Measurements from ENCODE around the gene MN1.

The MN1 gene

DNA sequence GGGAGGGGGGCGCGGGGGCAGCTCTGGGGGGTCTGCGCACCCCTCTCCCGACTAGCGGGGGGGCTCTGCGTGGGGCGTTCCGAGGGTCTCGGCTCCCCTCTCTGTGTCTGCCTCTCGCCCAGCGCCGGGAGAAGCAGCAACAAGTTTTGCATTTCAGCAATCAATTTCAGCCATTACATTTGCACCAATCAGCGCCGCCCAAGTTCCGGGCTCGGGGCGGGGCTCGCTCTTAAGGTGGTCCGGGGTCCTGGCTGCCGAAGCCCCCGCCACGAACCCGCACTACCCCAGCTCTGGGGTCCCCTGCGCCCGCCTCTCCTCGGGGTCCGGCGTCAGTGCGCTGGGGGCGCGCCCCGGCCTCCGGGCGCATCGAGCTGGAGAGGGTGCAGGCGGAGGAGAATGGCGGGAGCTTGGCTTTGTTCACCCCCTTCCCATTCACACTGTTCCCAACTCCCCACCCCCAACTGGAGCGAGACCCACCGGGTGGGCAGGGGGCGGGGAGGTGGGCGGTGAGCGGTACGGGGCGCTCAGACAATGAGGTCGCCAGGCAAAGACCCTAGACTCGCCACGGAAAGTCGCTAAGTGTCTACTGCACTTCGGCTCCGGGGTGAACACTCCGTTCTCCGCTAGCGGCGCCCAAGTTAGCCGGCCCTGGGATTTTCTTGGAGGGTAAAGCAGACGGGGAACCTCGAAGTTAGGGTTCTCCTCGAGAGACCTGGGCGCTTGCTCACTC is at the start of gene MN1:
TSS of gene MN1 (minus strand) at position 141 of the 730 bp plus-strand sequence. CDS start 1,213 bp downstream, outside the sequence.
- no peak for DNase-seq

DNA sequence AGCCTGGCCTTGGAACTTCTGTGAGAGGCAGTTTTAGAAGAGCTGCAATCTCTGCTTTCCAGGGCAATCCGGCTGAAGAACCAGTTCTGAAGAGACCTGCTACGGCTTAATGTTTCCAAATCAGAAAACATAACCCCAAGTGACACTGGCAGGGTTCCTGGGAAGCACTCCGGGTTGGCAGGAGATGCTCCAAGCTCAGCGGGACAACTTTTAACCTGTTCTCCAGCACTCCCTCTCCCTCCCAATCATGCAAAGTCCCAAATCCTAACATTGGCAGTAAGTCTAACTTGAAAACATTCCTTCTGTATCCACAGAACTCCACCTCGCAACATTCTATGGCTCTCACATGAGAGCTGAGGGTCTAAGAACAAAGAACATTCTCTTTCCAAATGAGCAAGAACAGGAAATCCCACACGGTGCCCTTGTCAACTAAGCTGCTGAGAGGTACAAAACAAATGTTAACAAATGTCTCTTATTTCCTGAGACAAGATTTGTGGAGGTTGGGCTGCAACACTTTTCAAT is 48.5 kb upstream of the MN1 start:
- no peak for DNase-seq

DNA sequence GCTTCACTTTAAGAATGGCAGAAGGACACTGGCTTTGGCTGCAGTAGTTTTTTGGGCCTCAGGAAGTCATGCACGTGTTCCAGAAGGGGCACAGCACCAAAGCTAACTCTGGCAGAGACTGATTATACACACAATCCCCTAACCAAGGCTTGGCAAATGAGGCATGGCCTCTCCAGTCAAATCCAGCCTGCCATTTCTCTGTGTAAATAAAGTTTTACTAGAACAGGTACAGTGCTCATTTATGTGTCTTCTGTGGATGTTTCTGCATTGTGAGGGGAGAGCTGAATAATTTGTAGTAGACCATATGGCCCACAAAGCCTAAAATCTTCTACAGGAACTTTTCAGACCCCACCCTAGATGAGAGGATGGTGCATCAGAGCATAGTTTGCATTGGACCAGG is 46.4 kb upstream of the MN1 start:
- DNase-seq, result no peak

DNA sequence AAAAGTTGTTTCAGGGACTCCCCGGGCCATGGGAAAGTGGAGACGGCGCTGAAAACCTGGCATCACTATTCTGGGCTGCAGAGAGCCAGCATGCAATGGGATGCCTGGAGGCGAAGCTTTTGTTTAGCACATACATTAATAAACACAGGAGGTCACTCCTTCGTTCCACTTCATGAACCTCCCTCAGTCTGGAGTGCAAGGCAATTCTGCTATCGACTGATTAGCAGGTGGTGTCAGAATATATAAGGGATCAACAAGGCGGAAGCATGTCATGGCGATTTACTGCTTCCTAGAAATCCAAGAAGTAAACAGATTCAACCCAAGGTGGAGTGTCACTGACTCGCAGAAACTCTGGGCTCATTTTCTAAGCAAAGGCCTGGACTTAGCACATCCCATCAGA is 45.4 kb upstream of the MN1 start:
- no peak for DNase-seq

DNA sequence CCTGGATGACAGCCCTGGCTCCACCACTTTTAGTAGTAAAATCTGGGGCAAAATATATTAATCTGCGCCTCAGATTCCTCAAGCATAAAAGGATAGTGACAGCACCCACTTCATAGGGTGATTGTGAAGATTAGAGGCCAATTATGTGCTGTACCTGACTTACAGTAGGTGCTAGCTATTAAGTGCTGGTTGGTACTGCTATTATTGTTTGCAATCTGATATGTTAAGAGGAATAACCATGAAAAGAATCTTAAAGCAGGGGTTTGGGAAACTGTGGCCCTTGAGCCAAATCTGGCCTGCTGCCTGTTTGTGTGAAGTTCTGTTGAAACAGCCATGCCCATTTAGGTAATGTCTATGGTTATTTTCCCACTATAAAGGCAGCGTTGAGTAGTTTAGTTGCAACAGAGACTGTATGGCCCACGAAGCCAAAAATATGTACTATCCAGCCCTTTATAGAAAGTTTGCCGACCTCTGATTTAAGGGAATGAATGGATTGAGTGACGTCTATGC is 44.7 kb upstream of the MN1 start:
- DNase-seq, result no peak

DNA sequence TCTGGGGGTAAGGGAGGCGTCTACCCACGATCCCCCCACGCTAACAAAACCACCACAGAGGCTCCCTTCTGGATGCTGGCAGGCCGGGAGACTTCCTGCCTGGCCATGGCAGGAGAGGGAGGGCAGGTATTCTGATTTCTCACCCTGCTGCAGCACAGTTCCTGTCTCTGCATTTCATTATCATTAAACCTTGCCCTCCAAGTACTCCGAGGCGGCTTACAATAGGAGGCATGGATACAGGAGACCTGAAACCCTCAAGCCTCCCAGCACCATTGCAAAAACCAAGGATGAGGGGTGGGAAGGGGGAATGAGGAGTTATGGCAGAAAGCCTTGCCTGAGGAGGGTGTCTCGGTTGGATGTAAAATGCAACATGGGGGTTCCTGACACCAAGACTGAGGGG is 44.1 kb upstream of the MN1 start:
- no peak for DNase-seq

DNA sequence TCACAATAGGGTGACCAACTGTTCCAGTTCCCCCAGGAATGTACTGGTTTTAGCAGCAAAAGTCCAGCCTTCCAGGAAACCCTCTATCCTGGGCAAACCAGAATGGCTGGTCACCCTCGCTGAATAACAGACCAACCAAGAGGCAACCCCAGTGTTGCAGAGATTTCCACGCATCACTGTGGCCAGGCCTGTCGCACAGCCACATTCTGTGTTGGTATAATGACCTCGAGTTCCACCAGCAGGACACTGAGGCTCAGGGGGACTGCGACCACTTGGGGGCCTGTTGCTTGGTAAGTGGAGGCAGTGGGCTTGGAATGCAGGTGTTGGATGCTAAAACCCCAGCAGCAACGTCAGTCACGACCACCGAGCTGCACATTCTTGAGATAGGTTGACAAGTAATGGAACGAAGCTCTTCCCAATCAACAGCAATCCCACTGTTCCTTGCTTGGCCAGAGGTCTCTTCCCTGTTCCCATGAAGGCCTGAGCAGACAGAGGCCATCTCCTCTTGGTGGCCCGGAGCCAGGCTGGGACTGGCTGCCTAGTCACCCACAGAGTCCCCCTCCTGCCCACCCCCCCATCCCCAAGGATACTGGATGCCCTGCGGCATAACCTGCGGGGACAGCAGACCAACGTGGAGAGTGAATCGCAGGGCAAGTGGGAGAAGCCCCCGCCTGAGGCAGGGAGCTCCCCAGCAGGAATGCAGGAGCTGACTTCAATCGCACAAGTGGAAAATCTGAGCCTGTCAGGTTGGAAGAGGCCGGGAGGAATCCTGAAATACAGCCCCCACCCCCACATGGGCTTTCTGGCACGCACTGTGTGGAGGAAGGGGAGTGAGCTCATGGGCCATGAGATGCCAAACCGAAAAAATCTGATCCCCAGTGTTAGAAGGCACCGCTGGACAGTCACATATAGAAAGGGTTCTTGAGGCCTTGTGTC is 43.4 kb upstream of the MN1 start:
- no peak for DNase-seq

DNA sequence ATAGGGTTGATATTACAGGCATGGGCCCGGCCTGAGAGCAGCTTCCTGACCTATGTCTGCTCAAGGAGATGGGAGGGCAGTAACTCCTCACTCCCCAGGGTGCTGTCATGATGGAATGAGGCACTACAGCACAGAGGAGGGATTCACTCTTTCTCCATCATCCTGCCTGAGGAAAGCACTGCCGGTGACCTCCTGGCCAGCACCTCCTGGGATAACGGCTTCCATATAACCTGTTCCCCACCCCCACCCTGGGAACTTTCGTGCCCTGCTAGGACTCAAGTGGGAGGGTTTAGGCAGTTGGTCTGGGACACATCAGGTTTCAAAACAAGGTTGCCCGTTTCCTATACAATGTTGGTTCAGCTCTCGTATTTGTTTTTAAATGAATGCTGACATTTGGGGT is 42.7 kb upstream of the MN1 start:
- DNase-seq, result no peak

DNA sequence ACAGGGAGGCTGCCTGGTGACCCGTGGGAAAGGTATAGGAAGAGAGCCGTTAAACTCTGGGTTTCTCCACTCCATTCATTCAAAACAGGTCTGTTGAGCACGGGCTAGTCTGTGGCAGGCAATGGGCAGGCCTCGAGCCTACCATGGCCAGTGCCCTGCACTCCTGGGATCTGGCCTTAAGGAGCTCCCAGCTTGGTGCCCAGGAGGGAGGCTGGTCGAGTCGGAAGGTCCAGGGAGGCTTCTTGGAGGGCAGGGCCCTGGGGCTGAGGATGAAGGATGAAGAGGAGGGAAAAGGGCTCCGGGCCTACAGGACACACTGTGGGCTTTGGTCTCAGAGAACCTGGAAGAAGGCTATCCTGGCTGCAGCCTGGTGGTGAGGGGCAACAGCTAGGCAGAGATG is 41.9 kb upstream of the MN1 start:
- DNase-seq, result no peak

DNA sequence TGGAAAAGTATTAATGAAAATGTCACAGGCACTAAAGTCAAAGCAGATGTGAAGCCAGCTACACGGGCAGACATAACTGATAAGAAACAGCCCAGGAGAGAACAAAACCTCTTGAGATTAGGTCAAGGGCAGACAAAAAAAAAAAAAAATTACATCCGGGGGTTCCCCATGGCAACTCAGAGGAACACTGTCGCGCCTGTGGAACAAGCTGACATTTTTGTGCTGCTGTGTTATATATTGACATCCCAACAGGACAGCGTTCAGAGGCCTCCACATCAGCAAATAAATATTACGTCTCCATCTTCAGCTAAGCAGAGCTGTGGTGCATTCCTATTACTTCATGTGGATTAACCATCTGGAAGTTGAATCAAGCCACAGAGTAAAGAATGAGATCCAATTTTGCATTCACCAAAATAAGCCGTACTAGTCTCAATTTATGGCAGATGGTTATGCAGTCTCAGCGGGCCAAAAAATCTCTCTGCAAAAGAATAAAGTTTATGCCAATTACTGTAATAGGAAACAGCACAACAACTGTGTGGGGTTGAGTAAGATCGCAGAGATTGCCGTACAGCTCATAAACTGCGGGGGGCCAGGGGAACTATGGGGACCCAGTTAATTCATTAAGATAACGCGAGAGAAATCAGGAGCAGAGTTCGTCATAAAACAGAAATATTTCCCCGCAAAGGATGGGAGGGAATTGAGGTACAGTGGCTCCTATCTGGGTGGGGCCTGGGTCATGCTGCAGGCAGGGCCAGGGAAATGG is 41.3 kb upstream of the MN1 start:
- no peak for DNase-seq

DNA sequence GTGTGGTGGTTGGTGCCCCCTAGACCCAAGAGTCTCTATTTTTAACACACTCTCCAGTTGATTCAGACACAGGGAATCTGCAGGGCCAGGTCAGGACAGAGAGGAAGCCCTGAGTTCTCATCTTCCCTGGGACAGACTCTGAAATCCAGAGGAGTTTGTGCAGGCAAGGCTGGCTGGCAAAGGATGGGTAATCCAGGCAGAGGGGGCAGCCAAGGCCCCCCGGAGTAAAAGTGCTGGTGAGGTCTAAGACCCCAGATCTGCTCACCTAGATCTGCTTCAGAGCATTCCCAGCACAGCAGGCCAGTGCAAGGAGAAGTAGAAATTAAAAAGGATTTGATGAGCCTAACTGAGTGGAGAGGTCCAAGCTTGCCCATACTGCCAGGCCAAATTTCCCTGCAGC is 40.6 kb upstream of the MN1 start:
- no peak for DNase-seq

DNA sequence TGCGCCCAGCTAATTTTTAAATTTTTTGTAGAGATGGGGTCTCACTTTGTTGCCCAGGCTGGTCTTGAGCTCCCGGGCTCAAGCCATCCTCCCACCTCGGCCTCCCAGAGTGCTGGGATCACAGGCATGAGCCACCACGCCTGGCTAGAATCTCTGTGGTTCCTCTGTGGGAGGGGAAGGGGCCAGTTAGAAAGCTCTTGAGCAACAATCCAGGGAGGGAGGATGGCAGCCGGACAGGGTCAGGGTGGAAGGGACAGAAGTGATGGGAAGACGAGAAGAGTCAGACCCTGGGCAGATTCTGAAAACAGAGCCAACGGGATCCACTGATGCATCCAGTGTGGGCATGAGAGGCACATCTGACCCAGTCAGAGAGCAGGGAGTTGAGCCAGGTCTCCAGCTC is 38.9 kb upstream of the MN1 start:
- no peak for DNase-seq

DNA sequence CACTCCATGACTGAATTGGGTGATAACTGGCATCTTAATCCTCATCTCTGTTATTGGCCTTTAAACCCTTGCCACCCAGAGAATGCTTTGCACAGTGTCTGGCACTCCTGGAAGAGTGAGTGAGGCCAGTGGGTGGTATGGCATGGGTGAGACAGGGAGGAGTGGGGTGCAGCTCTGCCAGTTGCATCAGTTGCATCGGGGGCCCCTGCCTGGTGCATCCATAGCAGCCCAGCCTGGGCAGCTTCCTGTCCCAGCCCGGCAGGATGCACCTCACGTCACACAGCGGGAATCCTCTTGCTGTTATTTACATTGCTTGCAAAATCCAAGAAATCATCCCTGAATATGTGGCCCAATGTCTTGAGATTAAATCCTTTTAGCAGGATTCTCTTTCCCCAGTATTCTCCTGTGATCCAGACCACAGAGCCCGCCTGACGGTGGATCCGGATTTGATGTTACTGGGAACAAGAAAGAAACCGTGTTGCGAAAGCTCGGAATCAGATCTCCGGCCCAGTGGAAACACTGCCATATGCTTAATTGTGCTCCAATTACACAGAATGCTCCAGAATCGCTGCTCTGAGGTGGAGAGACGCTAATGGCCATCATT is 37.6 kb upstream of the MN1 start:
- DNase-seq, result no peak

DNA sequence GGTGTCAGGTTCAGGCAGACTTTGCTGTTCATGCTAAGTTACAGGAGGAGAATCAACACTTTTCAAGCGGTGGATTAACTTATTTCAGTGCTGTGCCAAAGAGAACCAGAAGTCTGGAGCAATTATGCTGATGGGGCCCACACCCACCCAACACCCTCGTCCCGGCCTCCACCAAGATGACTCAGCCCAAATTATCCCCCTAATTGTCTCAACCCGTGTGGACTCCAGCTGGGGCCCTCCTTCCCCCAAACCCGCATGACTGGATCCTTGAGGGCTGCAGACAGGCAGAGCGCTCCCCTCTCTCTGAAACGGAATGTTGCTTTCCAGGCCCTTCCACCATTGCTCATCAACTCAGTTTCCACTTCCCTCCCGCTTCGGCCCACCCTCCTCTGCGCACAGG is 34.6 kb upstream of the MN1 start:
- no peak for DNase-seq

DNA sequence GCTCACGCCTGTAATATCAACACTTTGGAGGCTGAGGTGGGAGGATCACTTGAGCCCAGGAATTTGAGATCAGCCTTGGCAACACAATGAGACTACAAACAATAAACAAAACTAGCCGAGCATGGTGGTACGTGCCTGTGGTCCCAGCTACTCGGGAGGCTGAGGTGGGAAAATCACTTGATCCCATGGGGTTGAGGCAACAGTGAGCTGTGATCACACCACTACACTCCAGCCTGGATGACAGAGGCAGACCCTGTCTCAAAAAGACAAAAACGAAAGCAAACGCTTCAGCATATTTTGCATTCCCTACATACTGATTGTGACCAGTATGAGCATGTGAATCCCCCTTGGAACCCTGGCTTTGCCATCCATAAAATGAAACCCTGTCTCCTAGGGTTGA is 33.9 kb upstream of the MN1 start:
- no peak for DNase-seq

DNA sequence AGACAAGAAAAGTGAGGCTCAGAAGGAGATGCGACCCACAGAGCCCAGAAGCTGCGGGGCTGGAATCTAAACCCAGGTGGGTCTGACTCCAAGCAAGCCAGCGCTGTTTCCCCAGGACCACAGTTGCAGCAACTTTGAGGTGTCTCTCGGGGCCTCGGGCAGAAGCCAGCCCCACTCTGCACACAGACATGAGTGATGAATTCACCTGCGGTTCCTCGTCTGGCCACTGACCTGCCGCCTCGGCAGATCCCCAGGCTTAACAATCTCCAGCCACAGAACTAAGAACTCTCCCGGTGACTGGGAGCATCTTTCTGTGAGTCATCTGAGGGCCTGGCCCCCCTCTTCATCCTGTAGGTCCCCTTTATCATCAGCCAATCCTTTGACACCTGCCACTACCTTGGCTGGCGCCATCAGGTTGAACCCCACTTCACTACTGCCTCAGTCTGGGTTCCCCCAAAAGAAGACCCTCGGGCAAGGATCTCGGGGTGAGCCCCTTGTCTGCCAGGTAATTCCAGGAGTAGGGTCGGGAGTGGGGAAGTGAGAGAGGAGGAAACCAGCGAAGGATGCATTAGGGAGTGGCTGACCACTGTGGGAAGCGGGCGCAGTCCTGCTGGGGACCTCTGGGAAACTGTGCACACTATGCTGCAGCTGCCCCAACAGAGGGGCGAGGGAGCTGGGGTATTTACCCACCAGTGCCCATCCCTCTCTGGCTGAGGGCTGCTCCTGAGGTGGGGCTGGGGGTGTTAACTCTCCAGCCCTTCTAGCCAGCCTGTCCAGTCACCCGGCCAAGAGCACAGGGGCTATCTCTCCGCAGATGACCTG is 33.0 kb upstream of the MN1 start:
- DNase-seq, result no peak

DNA sequence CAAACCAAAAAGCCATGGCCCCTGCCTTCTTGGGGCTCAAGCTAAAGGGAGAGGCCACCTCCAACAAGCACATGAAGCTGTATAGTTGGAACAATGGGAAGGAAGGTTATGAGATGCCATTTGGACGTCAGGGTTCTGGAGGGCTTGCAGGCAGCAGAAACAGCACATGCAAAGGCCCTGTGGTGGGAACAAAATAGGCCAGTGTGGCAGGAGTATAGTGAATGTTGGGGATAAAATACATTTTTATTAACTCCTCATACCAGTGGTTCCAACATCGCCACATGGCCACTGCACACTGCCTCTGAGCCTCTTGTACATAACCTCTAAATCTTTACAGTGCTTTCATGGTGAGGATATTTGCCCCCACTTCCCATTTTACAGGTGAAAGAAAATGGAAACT is 32.2 kb upstream of the MN1 start:
- no peak for DNase-seq

DNA sequence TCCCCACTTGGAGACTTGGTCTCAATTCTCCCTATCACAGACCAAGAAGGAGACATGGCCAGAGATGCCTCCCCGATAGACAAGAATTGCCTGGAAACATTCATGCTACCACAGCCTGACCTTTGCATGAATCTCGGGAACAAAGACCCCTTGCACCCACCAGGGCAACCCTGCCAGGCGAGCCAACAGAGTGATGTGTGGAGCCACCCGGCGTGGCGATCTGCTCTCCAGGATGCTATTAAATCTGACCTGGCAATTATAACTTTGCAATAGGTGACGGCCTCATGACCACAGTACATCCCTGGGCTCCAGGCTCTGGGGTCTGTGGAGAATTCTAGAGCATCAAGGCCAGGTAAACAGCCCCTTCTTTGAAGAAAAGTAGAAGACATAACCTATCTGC is 31.1 kb upstream of the MN1 start:
- DNase-seq, result no peak

DNA sequence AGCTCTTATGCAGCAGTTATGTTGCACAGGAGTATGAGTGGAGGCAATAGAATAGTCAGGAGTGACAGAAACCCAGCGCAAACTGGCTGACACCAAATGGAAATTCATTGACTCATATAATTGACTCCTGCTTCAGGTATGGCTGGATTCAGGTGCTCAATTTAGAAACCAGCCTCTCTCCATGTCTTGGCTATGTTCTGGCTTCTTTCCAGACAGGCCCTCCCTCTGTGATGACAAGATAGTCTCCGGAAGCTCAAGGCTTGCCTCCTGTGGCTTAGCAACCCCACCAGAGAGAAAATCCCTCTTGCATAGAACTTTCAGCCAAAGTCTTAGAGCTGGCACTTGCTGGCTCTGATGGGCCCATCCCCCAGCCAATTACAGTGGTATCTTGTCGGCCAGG is 28.1 kb upstream of the MN1 start:
- DNase-seq, result no peak

DNA sequence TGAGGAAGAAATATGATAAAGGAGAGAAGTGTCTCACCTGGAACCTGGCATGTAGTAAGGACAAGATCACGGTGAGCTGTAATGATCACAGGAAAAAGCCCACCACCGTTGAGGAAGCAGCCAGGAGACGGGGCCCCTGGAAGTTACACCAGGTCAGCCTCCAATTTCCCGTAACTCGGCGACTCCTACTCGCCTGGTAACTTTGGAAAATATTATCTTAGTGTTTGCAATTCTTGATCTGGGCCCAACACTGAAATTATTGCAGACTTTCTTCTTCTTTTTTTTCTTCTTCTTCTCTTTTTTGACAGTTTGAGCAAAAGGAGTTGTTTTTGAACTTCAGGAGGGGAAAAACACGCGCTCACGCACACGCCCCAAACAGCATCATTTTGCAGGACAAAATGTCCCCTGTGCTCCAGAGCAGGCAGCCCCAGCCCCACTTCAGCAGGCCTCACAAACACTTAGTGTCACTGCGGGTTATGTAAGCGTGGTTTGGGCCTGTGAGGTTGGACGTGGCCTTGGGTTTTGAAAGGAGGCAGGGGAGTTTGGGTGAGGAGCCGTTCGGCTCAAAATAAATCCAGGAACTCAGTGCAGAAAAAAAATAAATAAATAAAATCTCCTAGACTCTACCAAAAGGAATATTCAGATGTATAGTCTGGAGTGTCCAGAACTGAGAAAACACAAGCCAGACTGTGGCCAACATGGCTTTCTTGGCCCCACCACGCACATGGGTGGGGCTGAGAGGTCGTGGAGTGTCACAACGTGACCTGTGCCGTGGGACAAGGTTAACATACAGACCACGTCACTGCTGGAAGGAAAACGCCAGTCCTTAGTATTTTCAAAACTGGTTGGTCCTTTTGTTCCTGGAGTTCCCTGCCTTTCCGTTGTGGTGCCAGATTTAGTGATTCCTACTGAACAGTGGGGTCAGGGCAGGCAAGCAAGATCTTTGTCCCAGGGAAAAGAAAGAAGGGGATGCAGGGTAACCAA is 26.3 kb upstream of the MN1 start:
- DNase-seq, result no peak
